Measurements from ENCODE around the gene APPBP2.

DNA sequence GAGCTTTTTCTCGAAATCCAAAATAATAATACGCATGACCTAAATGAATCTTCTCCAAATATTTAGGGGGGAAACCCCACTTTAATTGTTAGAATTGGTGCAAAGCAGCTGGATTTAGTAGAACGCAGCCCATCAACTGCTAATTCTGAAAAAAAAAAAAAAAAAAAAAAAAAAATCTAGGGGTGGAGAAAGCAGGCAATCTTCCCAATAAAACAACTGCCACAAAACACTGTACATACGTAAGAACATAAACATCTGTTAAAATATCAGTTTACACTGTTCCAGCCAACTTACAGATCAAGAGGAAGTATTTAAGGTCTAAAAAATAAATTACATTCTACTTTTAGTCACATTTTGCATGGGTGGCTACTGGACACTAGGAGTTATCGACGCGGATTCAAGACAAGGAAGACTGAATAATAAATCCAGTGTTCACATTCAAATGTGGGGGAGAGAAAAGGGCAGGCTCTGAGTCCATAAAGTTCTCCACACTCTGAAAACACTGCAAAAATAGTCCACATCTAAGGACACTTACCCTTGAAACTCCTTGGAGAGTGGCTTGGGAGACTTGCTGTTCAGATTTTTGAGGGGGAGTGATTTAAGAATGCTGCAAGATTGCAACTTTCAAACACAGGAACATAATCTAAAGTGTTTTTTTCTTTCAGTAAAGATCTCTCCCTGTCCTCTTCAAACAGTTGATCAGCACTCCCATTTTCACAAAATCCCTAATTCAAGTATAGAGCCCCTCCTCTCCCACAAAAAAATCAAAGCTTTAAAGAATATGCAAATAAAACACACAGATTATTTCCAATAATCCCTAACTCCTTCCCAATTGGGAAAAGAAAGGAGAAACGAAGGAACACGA, 1.3 kb downstream of the APPBP2 start:
- TF ChIP-seq CTCF (IDR thresholded peaks at IDR 0.05), result no peak
- TF ChIP-seq POLR2A (IDR thresholded peaks at IDR 0.05), result no peak
- TF ChIP-seq EP300 (IDR thresholded peaks at IDR 0.05), result no peak
